GM12878 (cell line): ENCODE data around the gene ITGB5. TPM values are rescaled to one million over a fixed set of nuclear protein-coding genes. Genes with fewer than 3 reads are reported as not detected.

Experiments
- ATAC-seq: fragments of 200-7000 bp; cut with Tn5 transposase; 3 replicates; pipeline ENCODE4 v1.9.1; 2020; ENCODE audit warnings: mild to moderate bottlenecking, moderate library complexity
- BruUV-seq: library from RNA; stranded (reverse); fragments of 400-500 nt; replicated peaks from 2 replicates; lab custom pipeline; 2021; lab: Mats Ljungman, UMichigan
- CTCF ChIA-PET: fragments of 300-600 bp; sonication (Branson Sonifier 250); formaldehyde crosslinking; extraction: SDS; loops from one replicate; lab custom pipeline; 2021; ENCODE audit warnings: inconsistent platforms; lab: Yijun Ruan, JAX
- POLR2A ChIA-PET: fragments of 350-600 bp; formaldehyde crosslinking; extraction: SDS; loops from one replicate; lab custom pipeline; 2021; ENCODE audit warnings: inconsistent platforms; lab: Charles Lee
- RAD21 ChIA-PET: fragments of 300-600 bp; sonication (Branson Sonifier 250); formaldehyde crosslinking; loops from one replicate; lab custom pipeline; 2023; ENCODE audit warnings: antibody characterized with exemption; ENCODE audit not compliant: unreplicated experiment; lab: Charles Lee
- SMC1A ChIA-PET: fragments of 300-600 bp; sonication (Branson Sonifier 250); formaldehyde crosslinking; loops from one replicate; lab custom pipeline; 2023; ENCODE audit not compliant: unreplicated experiment, uncharacterized antibody; lab: Charles Lee
- DNase-seq: peaks from one replicate; pipeline ENCODE4 v3.0.0-alpha.2; 2011; ENCODE audit warnings: low read depth, low spot score
- FAIRE-seq: peaks from 3 replicates; lab custom pipeline; 2011; peaks lifted over from hg19 to GRCh38; lab: Jason Lieb, UNC
- H2AFZ ChIP-seq: 2 replicates; pipeline ENCODE4 v1.6.0; 2011; ENCODE audit warnings: low read depth, low read length, control low read depth; ENCODE audit not compliant: control insufficient read depth
- H3K27ac ChIP-seq: 2 replicates; pipeline ENCODE4 v1.5.1; 2011; ENCODE audit warnings: control low read depth; ENCODE audit not compliant: control insufficient read depth, insufficient read depth
- H3K27me3 ChIP-seq, 2 experiments: replicated peaks in 1 of 2; 2 replicates each; pipeline versions ENCODE4 v1.6.0 to v1.6.1; 2011; ENCODE audit warnings: low read length in 1 of 2; ENCODE audit not compliant: control insufficient read depth in 2 of 2, insufficient read depth in 2 of 2
- H3K36me3 ChIP-seq, 2 experiments: 2 replicates each; pipeline ENCODE4 v1.5.1; 2011; ENCODE audit warnings: low read length in 1 of 2; ENCODE audit not compliant: control insufficient read depth in 2 of 2, insufficient read depth in 2 of 2
- H3K4me1 ChIP-seq: 2 replicates; pipeline ENCODE4 v1.6.1; 2011; ENCODE audit warnings: mild to moderate bottlenecking, low read length, moderate library complexity, mixed read lengths; ENCODE audit not compliant: control insufficient read depth, insufficient read depth
- H3K4me2 ChIP-seq: 2 replicates; pipeline ENCODE4 v1.6.0; 2011; ENCODE audit warnings: control low read depth; ENCODE audit not compliant: control insufficient read depth, insufficient read depth
- H3K4me3 ChIP-seq: fragments of 200-600 bp; sonication (generic); 2 replicates; pipeline ENCODE4 v1.5.1; 2016
- H3K79me2 ChIP-seq: 2 replicates; pipeline ENCODE4 v1.6.0; 2011; ENCODE audit warnings: low read length; ENCODE audit not compliant: control insufficient read depth, insufficient read depth
- H3K9ac ChIP-seq: 2 replicates; pipeline ENCODE4 v1.8.0; 2011; ENCODE audit warnings: low read length, control low read depth, mixed read lengths; ENCODE audit not compliant: control insufficient read depth, insufficient read depth
- H3K9me3 ChIP-seq: replicated peaks from 3 replicates; pipeline ENCODE4 v1.5.1; 2011; ENCODE audit warnings: mild to moderate bottlenecking, low read length; ENCODE audit not compliant: control insufficient read depth, insufficient read depth
- H4K20me1 ChIP-seq: 2 replicates; pipeline ENCODE4 v1.6.0; 2011; ENCODE audit not compliant: control insufficient read depth, insufficient read depth
- BHLHE40 ChIP-seq, 2 experiments: fragments of 450-650 bp in 1 of 2; IDR thresholded peaks; 2 replicates each; pipeline ENCODE4 v1.6.1; 2011 to 2017; ENCODE audit warnings: low read depth in 2 of 2, borderline replicate concordance in 1 of 2, improper control_type of control experiment in 1 of 2, low read length in 1 of 2, mild to moderate bottlenecking in 1 of 2
- CHD2 ChIP-seq: IDR thresholded peaks from 2 replicates; pipeline ENCODE4 v1.6.1; 2011; ENCODE audit warnings: low read depth, low read length, improper control_type of control experiment, borderline replicate concordance
- DPF2 ChIP-seq: fragments of 450-650 bp; IDR thresholded peaks from 2 replicates; pipeline ENCODE4 v1.6.1; 2017; ENCODE audit warnings: mild to moderate bottlenecking
- ELK1 ChIP-seq: IDR thresholded peaks from 2 replicates; pipeline ENCODE4 v1.6.1; 2012; ENCODE audit warnings: low read depth, low read length, improper control_type of control experiment
- ESRRA ChIP-seq: IDR thresholded peaks from 2 replicates; pipeline ENCODE4 v1.6.1; 2012; ENCODE audit warnings: mild to moderate bottlenecking, low read length, improper control_type of control experiment
- HDAC2 ChIP-seq: fragments of 200-600 bp; sonication (generic); IDR thresholded peaks from 2 replicates; pipeline ENCODE4 v1.6.1; 2017
- KAT2A ChIP-seq: conservative IDR thresholded peaks from 2 replicates; pipeline ENCODE4 v1.6.1; 2011; ENCODE audit warnings: low read depth, low read length; ENCODE audit not compliant: control insufficient read depth
- MAX ChIP-seq: IDR thresholded peaks from 2 replicates; pipeline ENCODE4 v1.6.1; 2012; ENCODE audit warnings: low read depth, low read length, improper control_type of control experiment
- MTA2 ChIP-seq: fragments of 450-650 bp; IDR thresholded peaks from 2 replicates; pipeline ENCODE4 v1.6.1; 2016; ENCODE audit warnings: low read depth, mild to moderate bottlenecking, moderate library complexity
- NFXL1 ChIP-seq: fragments of 450-650 bp; IDR thresholded peaks from 2 replicates; pipeline ENCODE4 v1.6.1; 2017; ENCODE audit warnings: antibody characterized with exemption, mild to moderate bottlenecking, borderline replicate concordance
- RBBP5 ChIP-seq: fragments of 200-600 bp; sonication (generic); conservative IDR thresholded peaks from 2 replicates; pipeline ENCODE4 v1.6.1; 2016
- RUNX3 ChIP-seq: IDR thresholded peaks from 2 replicates; pipeline ENCODE4 v1.6.1; 2012; ENCODE audit warnings: low read length, inconsistent platforms
- USF2 ChIP-seq: IDR thresholded peaks from 2 replicates; pipeline ENCODE4 v1.6.1; 2011; ENCODE audit warnings: low read depth, low read length, improper control_type of control experiment, borderline replicate concordance
- WGBS: methylation state at CpG from one replicate; pipeline ENCODE4 v1.1.6; 2016; ENCODE audit warnings: low lambda C conversion rate; ENCODE audit not compliant: insufficient replicate concordance, insufficient coverage; ENCODE audit errors: missing lambda C conversion rate; 5-methylcytosine and 5-hydroxymethylcytosine counted together
- in situ Hi-C: fragments of 300-500 bp; cut with MboI; formaldehyde crosslinking; loops from 9 replicates; pipeline ENCODE4 v1.14.3; 2018; ENCODE audit warnings: mixed read lengths
- intact Hi-C: fragments of 100-400 bp; cut with micrococcal nuclease; formaldehyde crosslinking; loops from one replicate; pipeline ENCODE4 v1.14.2; 2022; ENCODE audit not compliant: unreplicated experiment
- polyA plus RNA-seq, 11 experiments: library from polyadenylated mRNA; depleted of rRNA in 4 of 11; unstranded in 6 of 11; stranded (reverse) in 5 of 11; fragments of >200 nt; fragmentation: Nextera tagmentation in 4 of 11; fragmentation: Illumina TruSeq in 1 of 11; extraction: Ambion mirVana in 4 of 11; extraction: Trizol in 1 of 11; gene quantifications; 1 replicate in 1 of 11; 2 replicates in 10 of 11; pipeline versions ENCODE4 v1.2.1 to v1.2.3, GENCODE V29; 2011 to 2016; ENCODE audit warnings: inconsistent platforms in 2 of 11, missing spikeins in 2 of 11, low read depth in 1 of 11
- total RNA-seq, 4 experiments: library from RNA; depleted of rRNA in 3 of 4; stranded (reverse); fragments of >200 nt in 3 of 4; fragmentation: Illumina TruSeq in 1 of 4; extraction: Trizol in 1 of 4; gene quantifications; 2 replicates each; pipeline versions ENCODE4 v1.2.1 to v1.2.3, GENCODE V29; 2013 to 2021

The ITGB5 gene
- total and polyA plus RNA-seq, 10 of the 15 experiments (the other 5 are each of a cell fraction or from before 2014, with no cell fraction given), result 0.05 to 10.0 (median 0.83) TPM; not detected in 2

- Histone ChIP-seq H3K27me3 (no peaks in the 10 kb centered on the region), H2AFZ (peak overlapping the region; percentile 24; the same call in 1 of the 2 replicates), H3K4me1 (no peaks in the 10 kb centered on the region), H3K4me2 (no peak overlapping the region), H3K9me3 (no peaks in the 10 kb centered on the region), H3K27ac (no peak overlapping the region), H3K79me2 (no peaks in the 10 kb centered on the region), H4K20me1 (no peaks in the 10 kb centered on the region), H3K9ac (no peak overlapping the region), H3K36me3 (no peaks in the 10 kb centered on the region), H3K4me3 (no peak overlapping the region)
- WGBS, result 21% methylated on average over 8 of the region's 8 CpGs
- ChIA-PET CTCF (interaction anchor here (1.5 to 2.0 kb wide), 2 partner anchors 31 to 109 kb away, joined by 7 to 13 read pairs; no protein-coding TSS in a partner anchor), RAD21 (interaction anchor here (0.9 kb wide), 1 partner anchor 43 kb away, joined by 4 read pairs; no protein-coding TSS in a partner anchor), POLR2A (no interaction called here), SMC1A (interaction anchor here (0.8 to 2.1 kb wide), 4 partner anchors 9 to 109 kb away, joined by 3 to 6 read pairs (median 4); no protein-coding TSS in a partner anchor)
- intact Hi-C loops (no loop called here), in situ Hi-C loops (no loop called here)
- TF ChIP-seq ESRRA (no peak), HDAC2 (no peak), MTA2 (no peak), DPF2 (no peak), BHLHE40 (IDR thresholded peaks at IDR 0.05; ENCODE audit: borderline replicate concordance in 1 of 2, low read depth in 2 of 2, low read length in 1 of 2) (no peak), CHD2 (no peak), RUNX3 (no peak), NFXL1 (no peak), MAX (no peak), USF2 (no peak), RBBP5 (no peak), KAT2A (no peak), ELK1 (no peak)
- FAIRE-seq (no peak), DNase-seq (no peak), ATAC-seq (peak; percentile 36; the same call in 2 of the 3 replicates)
- no TSS peak for BruUV-seq
These were observed 95.5 kb downstream of the ITGB5 start for GRCh38 chr3:124791639-124792151.
